Ishikawa (cell line): ENCODE data around the gene RNF175.

Experiments used
- CEBPB ChIP-seq: IDR thresholded peaks from 2 replicates; pipeline ENCODE4 v1.6.1; 2012
- CREB1 ChIP-seq: IDR thresholded peaks from 2 replicates; pipeline ENCODE4 v1.6.1; 2012; ENCODE audit warnings: low read depth
- EGR1 ChIP-seq: IDR thresholded peaks from 2 replicates; pipeline ENCODE4 v1.6.1; 2012
- EP300 ChIP-seq: IDR thresholded peaks from 2 replicates; pipeline ENCODE4 v1.6.1; 2012; ENCODE audit warnings: borderline replicate concordance
- FOXM1 ChIP-seq: IDR thresholded peaks from 2 replicates; pipeline ENCODE4 v1.6.1; 2012; ENCODE audit warnings: low read depth, borderline replicate concordance
- MAX ChIP-seq: IDR thresholded peaks from 2 replicates; pipeline ENCODE4 v1.6.1; 2012
- NFIC ChIP-seq: IDR thresholded peaks from 2 replicates; pipeline ENCODE4 v1.6.1; 2012
- RAD21 ChIP-seq: IDR thresholded peaks from 2 replicates; pipeline ENCODE4 v1.6.1; 2012; ENCODE audit warnings: low read depth
- REST ChIP-seq: IDR thresholded peaks from 2 replicates; pipeline ENCODE4 v1.6.1; 2012; ENCODE audit warnings: low read depth, mild to moderate bottlenecking
- TAF1 ChIP-seq: IDR thresholded peaks from 2 replicates; pipeline ENCODE4 v1.6.1; 2012; ENCODE audit warnings: low read depth, mild to moderate bottlenecking
- TCF12 ChIP-seq: IDR thresholded peaks from 2 replicates; pipeline ENCODE4 v1.6.1; 2012; ENCODE audit warnings: low read depth
- TEAD4 ChIP-seq: IDR thresholded peaks from 2 replicates; pipeline ENCODE4 v1.6.1; 2012
- USF1 ChIP-seq: IDR thresholded peaks from 2 replicates; pipeline ENCODE4 v1.6.1; 2012
- YY1 ChIP-seq: IDR thresholded peaks from 2 replicates; pipeline ENCODE4 v1.6.1; 2012; ENCODE audit warnings: low read depth
- ZBTB7A ChIP-seq: IDR thresholded peaks from 2 replicates; pipeline ENCODE4 v1.6.1; 2012; ENCODE audit warnings: low read depth

The RNF175 gene

GRCh38 chr4:153755186-153755585, 4.6 kb downstream of the RNF175 start:
- TF ChIP-seq NFIC (no peak), YY1 (no peak), TEAD4 (no peak), EGR1 (no peak), TAF1 (no peak), EP300 (no peak), USF1 (no peak), CEBPB (no peak), REST (no peak), FOXM1 (no peak), TCF12 (no peak), ZBTB7A (no peak), MAX (no peak), RAD21 (no peak), CREB1 (no peak)

GRCh38 chr4:153750197-153750817, 9.5 kb downstream of the RNF175 start:
- TF ChIP-seq NFIC = no peak
- TF ChIP-seq RAD21 = peak; percentile 87
- no peak for TF ChIP-seq EP300
- no peak for TF ChIP-seq TCF12
- TF ChIP-seq YY1 = no peak

- TF ChIP-seq ZBTB7A = no peak
Measured at GRCh38 chr4:153748378-153748777, 11.4 kb downstream of the RNF175 start.

- TF ChIP-seq YY1 = no peak
- no peak for TF ChIP-seq MAX
- no peak for TF ChIP-seq FOXM1
- TF ChIP-seq ZBTB7A = no peak
- TF ChIP-seq EP300 = no peak
- TF ChIP-seq REST = no peak
- TF ChIP-seq CEBPB = no peak
- no peak for TF ChIP-seq NFIC
- no peak for TF ChIP-seq TEAD4
- TF ChIP-seq RAD21 = no peak
- TF ChIP-seq TAF1 = no peak
- no peak for TF ChIP-seq CREB1
- no peak for TF ChIP-seq TCF12
- TF ChIP-seq EGR1 = no peak
- no peak for TF ChIP-seq USF1
Measured at GRCh38 chr4:153747406-153747955, 12.3 kb downstream of the RNF175 start.

GRCh38 chr4:153745651-153746050, 14.2 kb downstream of the RNF175 start:
- TF ChIP-seq REST (no peak), MAX (no peak), YY1 (no peak), TAF1 (no peak), RAD21 (no peak), NFIC (no peak), ZBTB7A (no peak), EP300 (no peak), TCF12 (no peak), FOXM1 (no peak), TEAD4 (no peak)
